NCI-H2171 (cell line): Measurements from ENCODE around the gene C16orf95.

Experiments
- DNase-seq: peaks from one replicate; lab custom pipeline; 2025; lab: John Stamatoyannopoulos, UW

C16orf95 gene

GRCh38 chr16:87314990-87315420 lies 2.2 kb downstream of the C16orf95 start:
- DNase-seq: peak; percentile 85

DNA sequence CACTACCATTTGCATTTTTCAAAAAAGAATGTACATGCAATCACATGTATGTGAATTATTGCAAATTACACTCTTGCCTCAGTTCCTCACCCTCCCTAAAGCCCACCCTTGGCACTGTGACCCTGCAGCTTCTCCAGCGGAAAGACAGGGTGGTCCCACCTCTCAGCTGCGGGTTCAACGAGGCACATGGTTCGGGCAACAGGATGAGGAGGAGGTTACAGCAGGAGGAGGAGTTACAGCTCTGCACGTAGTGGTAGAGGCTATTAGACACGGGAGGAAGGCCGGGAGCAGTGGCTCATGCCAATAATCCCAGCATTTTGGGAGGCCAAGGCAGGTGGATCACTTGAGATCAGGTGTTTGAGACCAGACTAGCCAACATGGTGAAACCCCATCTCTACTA lies 5.2 kb downstream of the C16orf95 start:
- no peak for DNase-seq

GRCh38 chr16:87311387-87311786 lies 5.8 kb downstream of the C16orf95 start:
- no peak for DNase-seq

DNA sequence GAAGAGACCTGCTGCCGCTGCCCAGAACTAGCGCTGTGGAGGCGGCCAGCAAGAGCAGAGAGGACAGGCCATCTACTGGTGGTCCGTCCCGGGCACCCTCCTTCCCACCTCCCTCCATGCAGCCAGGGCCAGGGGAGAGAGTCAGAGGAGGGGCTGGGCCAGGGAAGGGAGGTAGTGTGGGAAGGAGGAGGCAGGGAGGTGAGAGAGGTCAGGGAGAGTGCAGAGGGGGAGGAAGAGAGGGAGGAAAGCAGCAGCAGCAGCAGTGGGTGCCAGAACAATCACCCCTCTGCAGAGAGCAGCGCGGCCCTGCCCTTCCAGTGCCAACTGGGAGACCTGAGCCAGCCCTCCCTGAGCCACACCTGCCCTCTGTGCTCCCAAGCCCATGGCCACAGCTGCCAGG lies 6.6 kb downstream of the C16orf95 start:
- DNase-seq: no peak

- no peak for DNase-seq
Measured at GRCh38 chr16:87309620-87310525, 7.3 kb downstream of the C16orf95 start.

- DNase-seq: no peak
Measured at GRCh38 chr16:87308826-87309225, 8.4 kb downstream of the C16orf95 start.

GRCh38 chr16:87306516-87306915 lies 10.7 kb downstream of the C16orf95 start:
- no peak for DNase-seq

DNA sequence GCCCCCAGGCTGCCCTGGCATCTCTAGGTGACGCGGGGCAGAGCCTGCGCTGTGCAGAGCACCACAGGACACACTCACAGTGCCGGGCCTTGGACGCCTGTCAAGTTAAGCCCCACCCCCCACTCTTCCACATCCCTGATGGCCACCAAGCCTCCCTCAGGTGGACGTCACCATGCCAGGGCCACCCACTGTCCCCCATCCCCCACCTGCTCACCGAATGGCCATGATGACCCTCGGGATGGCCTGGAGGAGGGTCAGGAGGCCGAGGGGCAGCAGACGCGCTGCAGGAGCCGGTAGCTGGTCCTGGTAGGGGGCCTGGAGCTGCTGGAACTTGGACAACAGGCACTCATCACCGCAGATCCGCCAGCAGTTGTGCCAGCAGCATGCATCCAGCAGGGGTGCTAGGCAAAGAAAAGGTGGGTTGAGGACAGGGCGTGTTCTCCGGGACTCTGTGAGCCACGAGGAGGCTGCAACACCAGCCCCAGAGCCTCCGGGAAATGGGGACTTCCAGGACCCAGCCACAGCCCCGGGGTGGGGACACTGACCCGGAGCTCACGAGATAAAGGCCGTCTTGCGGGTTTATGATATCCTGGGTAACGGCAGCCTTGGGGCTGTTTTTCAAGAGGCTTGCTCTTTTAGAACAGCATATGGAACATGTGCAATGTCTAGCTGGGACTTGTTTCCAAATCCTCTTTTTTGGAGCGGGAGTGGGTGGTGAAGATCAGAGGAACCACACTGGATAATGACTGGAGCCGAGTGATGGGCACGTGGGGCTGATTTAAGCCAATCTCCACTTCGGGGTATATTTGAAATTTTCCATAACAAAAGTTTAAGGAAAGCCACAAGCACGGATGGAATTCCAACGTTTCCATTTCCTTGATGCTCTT lies 11.4 kb downstream of the C16orf95 start:
- DNase-seq: no peak

GRCh38 chr16:87304951-87305350 lies 12.2 kb downstream of the C16orf95 start:
- no peak for DNase-seq

DNA sequence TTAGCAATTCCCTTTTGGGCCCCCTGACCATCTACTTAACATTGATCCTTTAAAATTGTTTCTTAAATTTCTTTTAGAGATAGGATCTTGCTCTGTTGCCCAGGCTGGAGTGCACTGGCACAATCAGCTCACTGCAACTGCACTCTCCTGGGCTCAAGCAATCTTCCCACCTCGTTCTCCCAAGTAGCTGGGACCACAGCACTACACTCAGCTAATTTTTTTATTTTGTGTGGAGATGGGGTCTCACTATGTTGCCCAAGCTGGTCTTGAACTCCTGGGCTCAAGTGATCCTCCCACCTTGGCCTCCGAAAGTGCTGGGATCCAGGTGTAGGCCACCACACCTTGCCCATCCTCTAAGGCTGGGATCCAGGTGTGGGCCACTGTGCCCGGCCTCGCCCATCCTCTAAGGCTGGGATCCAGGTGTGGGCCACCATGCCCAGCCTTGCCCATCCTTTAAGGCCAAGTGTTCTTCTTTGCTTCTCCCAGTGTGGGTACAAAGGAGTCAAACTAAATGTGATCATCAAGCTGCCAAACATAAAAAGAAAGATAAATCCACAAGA lies 13.2 kb downstream of the C16orf95 start:
- DNase-seq: no peak

- DNase-seq: no peak
Measured at GRCh38 chr16:87303431-87303930, 13.7 kb downstream of the C16orf95 start.

DNA sequence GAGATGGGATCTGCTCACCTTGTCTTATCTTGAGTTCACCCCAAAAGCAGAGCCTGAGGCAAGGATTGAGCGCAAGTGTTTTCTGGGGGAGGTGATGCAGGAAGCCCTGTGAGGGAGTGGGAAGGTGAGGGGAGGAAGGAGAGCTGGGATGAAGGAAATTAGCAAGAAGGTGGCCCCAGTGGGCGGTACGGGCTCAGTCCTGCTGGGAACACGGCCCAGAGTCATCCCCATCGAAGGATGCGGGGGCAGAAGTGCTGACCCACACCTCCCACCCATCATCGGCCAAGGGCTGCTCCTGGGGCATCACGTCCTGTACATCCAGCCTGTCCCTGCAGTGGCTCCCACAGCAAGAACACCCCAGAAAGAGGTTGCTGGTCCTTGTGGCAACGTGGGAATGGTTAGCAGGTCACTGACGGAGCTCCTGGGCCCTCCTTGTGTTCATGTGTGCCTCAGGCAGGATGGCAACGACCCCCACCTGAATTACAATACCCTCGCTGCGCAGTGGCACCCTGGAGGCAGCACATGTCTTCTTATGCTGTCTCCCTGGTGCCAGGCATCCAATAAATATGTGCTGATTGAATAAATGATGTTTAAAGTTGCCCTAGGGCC lies 18.2 kb downstream of the C16orf95 start:
- DNase-seq: no peak

DNA sequence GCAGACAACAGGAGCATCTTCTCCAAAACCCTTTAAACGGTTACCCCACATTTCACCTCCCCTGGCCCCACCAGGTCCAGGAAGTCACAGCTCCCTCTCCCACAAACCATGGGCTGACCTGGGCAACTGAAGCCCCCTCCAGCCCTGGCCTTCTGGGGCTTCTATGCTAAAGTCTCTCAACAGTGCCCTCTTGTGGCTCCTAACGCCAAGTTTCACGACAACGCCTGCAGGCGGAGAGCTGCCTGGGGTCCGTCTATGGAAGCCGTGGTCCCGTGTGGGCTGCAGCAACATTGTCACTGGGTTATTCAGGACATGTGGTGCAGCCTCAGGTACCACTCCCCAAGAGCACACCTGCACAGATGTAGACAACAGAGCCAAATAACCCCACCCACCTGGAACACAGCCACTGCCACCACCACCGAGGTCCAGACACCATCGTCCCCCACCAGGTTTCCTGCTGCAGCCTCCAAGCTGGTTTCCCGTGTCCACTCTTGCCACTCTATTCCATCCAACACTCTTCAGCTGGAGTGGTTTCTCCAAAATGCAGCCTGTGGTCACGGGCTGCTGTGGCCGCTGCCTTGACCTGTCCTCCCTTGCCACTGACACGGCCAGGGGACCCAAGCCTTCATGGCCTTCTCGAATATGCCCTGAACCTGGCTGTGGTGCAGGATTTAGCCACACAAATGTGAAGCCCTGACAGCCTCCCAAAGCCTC lies 19.1 kb downstream of the C16orf95 start:
- DNase-seq: no peak

DNA sequence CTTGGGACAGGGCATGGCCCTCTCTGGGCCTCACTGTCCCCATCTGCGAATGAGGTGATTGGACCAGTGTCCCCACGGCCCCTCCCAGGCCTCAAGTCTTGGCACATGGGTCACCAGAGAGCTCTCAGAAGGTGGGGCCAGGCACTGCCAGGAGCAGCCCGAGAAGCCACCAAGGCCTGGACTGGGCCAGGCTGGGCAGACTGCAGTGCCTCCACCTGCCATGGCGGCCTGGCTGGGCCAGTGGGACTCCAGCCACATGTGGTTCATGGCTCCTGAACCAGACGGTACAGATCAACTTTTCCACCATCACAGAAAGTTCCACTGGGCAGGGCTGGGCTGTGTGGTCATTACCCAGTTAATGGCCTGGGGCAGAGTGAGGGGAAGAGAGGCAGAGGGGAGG lies 19.8 kb downstream of the C16orf95 start:
- no peak for DNase-seq

DNA sequence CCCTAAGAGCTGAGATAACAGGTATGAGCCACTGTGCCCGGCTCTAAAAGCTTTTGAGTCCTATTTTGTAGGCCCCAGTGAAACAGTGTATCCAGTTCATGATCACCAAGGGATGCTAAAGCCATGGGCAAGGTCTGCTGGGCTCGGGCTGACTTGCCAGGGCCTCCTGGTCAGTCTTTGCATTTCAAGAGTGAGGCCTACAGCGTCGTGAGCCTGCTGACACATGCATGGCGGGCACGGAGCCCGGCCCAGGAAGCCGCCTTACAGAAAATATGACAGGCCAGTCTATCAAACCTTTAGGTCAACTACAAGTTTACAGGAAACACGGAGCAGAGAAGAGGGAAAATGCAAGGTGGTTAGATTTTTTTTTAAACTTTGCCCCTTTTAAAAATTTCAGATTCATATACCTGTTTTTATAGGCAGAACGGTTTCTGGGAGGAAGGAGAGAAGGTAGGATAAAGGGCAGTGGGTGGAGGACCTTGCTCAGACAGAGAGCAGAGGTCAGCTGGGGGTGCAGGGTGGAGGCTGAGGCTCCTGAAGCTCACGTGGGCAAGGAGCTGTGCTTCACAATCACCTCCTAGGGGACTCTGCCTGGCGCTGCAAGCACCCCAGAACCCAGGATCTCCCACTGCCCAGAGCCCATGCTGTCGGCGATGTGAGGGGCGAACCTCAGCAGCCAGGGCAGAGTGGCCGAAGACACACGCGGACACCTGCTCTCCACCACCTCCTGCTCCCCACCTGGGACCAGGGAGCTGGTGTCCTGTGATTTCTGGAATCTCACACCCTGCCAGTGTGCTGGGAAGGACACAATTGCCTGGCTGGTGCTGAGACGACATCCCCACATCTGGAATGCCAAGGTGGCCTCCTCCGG lies 21.3 kb downstream of the C16orf95 start:
- DNase-seq: no peak

GRCh38 chr16:87295259-87295658 lies 21.9 kb downstream of the C16orf95 start:
- no peak for DNase-seq

DNA sequence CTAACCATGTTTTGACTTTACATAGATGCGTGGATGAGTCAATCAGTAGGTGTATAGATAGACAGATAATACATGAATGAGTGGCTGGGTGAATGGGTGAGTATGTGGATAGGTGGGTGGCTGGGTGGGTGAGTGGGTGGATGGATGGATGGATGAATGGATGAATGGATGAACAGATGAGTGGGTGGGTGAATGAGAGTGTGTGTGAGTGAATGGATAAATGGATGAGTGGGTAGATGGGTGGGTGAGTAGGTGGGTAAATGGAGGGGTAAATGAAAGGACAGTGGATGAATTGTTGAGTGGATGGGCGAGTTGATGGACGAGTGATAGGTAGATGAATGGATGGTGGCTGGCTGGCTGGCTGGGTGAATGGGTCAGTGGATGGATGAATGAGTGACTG lies 23.2 kb downstream of the C16orf95 start:
- DNase-seq: no peak

DNA sequence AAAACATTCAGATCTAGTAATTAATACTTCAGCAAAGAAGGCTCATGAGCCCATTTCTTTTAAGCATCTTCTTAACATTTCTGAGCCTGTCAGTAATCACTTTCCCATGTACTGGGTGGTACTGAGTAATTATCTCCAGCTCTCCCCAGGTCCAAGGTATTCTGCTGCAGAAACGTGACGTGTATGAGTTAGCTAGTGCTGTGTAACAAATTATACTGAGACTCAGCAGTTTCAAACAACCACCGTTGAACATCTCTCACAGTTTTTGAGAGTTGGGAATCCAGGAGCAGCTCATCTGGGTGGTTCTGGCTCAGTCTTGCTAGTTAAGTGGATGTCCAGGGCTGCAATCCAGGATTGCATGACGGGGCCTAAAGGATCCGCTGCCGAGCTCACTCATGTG lies 25.2 kb downstream of the C16orf95 start:
- DNase-seq: no peak

DNA sequence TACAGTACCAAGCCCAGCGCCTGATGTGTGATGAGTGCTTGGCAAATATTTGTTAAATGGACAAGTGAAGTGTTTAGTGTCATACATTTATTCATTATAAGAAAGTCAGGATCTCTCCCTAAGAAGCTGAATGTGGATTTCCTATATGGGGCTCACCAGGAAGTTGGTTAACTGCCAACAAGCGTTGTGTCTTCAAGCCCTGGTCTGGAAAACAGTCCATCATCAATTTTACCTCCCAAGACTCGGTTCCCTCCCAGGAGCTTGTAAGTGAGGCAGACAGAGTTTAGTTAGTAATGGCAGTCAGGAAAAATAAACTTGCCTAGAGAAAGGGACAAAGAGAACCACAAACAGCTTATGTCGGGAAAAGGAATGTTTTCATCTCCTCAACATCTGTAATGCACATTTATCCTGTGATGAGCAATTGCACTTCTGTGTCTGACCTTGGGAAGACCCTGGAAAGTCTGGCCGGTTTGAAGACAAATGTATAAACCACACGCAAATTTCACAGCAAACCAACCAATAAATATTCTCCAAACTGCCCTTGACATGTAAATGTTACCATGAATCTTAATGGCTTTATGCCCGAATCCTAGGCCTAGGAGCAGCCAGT lies 28.3 kb downstream of the C16orf95 start:
- no peak for DNase-seq
